ENCODE measurements around the gene CYSLTR2.

GRCh38 chr13:48644951-48645350 is 8.8 kb upstream of the CYSLTR2 start:
- TF ChIP-seq POLR2AphosphoS5 (IDR thresholded peaks at IDR 0.05; ENCODE audit: low read depth, low read length) (no peak), POLR2A (IDR thresholded peaks at IDR 0.05; ENCODE audit: low read depth, low read length) (no peak)

All from GM12892 (cell line).